Measurements from ENCODE around the gene MMAB.

Gene MMAB

GRCh38 chr12:109597795-109598427 lies 24.6 kb upstream of the MMAB start:
- DNase-seq (ENCODE audit: low read depth): peak; percentile 46
- peak; percentile 89 for TF ChIP-seq CTCF (IDR thresholded peaks at IDR 0.05; ENCODE audit: control insufficient read depth, extremely low read depth, insufficient read depth)

GRCh38 chr12:109597414-109597794 lies 24.1 kb upstream of the MMAB start:
- H3K4me3 ChIP-seq (ENCODE audit: low read depth, low read length): no peak overlapping the region
- TF ChIP-seq CTCF (IDR thresholded peaks at IDR 0.05; ENCODE audit: control insufficient read depth, extremely low read depth, insufficient read depth): no peak

More at GRCh38 chr12:109597795-109598427, 24.6 kb upstream of the MMAB start:
- H3K4me3 ChIP-seq (ENCODE audit: low read depth, low read length): no peak overlapping the region

GRCh38 chr12:109596418-109597244 lies 23.3 kb upstream of the MMAB start:
- H3K4me3 ChIP-seq (ENCODE audit: low read depth, low read length): no peak overlapping the region
- no peak for DNase-seq (ENCODE audit: low read depth)
- no peak for TF ChIP-seq CTCF (IDR thresholded peaks at IDR 0.05; ENCODE audit: control insufficient read depth, extremely low read depth, insufficient read depth)

More at GRCh38 chr12:109597414-109597794, 24.1 kb upstream of the MMAB start:
- no peak for DNase-seq (ENCODE audit: low read depth)

- H3K4me3 ChIP-seq (ENCODE audit: low read depth, low read length): no peak overlapping the region
- DNase-seq (ENCODE audit: low read depth): no peak
- TF ChIP-seq CTCF (IDR thresholded peaks at IDR 0.05; ENCODE audit: control insufficient read depth, extremely low read depth, insufficient read depth): no peak
Observed at GRCh38 chr12:109595321-109595902, 22.1 kb upstream of the MMAB start.

- TF ChIP-seq CTCF (IDR thresholded peaks at IDR 0.05; ENCODE audit: control insufficient read depth, extremely low read depth, insufficient read depth): no peak
- no peak overlapping the region for H3K4me3 ChIP-seq (ENCODE audit: low read depth, low read length)
- no peak for DNase-seq (ENCODE audit: low read depth)
Observed at GRCh38 chr12:109594556-109595317, 21.4 kb upstream of the MMAB start.

GRCh38 chr12:109592905-109593272 lies 19.6 kb upstream of the MMAB start:
- H3K4me3 ChIP-seq (ENCODE audit: low read depth, low read length): no peak overlapping the region
- TF ChIP-seq CTCF (IDR thresholded peaks at IDR 0.05; ENCODE audit: control insufficient read depth, extremely low read depth, insufficient read depth): no peak
- DNase-seq (ENCODE audit: low read depth): no peak
